H1 (cell line): ENCODE measurements around the gene RGS9. TPM values are rescaled to one million over a fixed set of nuclear protein-coding genes. Genes with fewer than 3 reads are reported as not detected.

Experiments
- CTCF ChIA-PET: fragments of 300-600 bp; sonication (Branson Sonifier 250); formaldehyde crosslinking; loops from one replicate; lab custom pipeline; 2021; ENCODE audit not compliant: partially characterized antibody; lab: Charles Lee
- POLR2A ChIA-PET: fragments of 300-600 bp; sonication (Branson Sonifier 250); formaldehyde crosslinking; loops from one replicate; lab custom pipeline; 2021; ENCODE audit warnings: inconsistent platforms; ENCODE audit not compliant: partially characterized antibody; lab: Charles Lee
- DNase-seq, 2 experiments: peaks; one replicate each; pipeline versions ENCODE4 v3.0.0 to v3.0.0-alpha.2; 2010 to 2022; ENCODE audit warnings: low spot score in 2 of 2, low read depth in 1 of 2, mixed read lengths in 1 of 2
- FAIRE-seq: peaks from 2 replicates; lab custom pipeline; 2011; peaks lifted over from hg19 to GRCh38; lab: Jason Lieb, UNC
- H2AFZ ChIP-seq: 2 replicates; pipeline ENCODE4 v1.8.1; 2012; ENCODE audit warnings: low read length, inconsistent platforms
- H2AK5ac ChIP-seq: 2 replicates; pipeline ENCODE4 v1.6.1; 2013; ENCODE audit warnings: low read depth, low read length
- H2BK120ac ChIP-seq: replicated peaks from 2 replicates; pipeline ENCODE3; 2013; ENCODE audit warnings: low read depth, low read length, inconsistent platforms
- H2BK12ac ChIP-seq: 2 replicates; pipeline ENCODE4 v1.6.1; 2013; ENCODE audit warnings: low read depth, low read length
- H2BK15ac ChIP-seq: 2 replicates; pipeline ENCODE4 v1.6.1; 2013; ENCODE audit warnings: low read length
- H2BK20ac ChIP-seq: 2 replicates; pipeline ENCODE4 v1.6.1; 2013; ENCODE audit warnings: low read length
- H2BK5ac ChIP-seq: 2 replicates; pipeline ENCODE4 v1.6.1; 2013; ENCODE audit warnings: low read depth, low read length
- H3K14ac ChIP-seq: 2 replicates; pipeline ENCODE4 v1.6.1; 2013; ENCODE audit warnings: inconsistent platforms; ENCODE audit not compliant: insufficient read length
- H3K18ac ChIP-seq: 2 replicates; pipeline ENCODE4 v1.6.1; 2013; ENCODE audit warnings: low read length; ENCODE audit errors: extremely low read depth
- H3K23ac ChIP-seq: 2 replicates; pipeline ENCODE4 v1.6.1; 2013; ENCODE audit warnings: inconsistent platforms; ENCODE audit not compliant: insufficient read length
- H3K23me2 ChIP-seq: 2 replicates; pipeline ENCODE4 v1.6.1; 2013; ENCODE audit warnings: low read depth, low read length
- H3K27ac ChIP-seq: 2 replicates; pipeline ENCODE4 v1.6.1; 2011; ENCODE audit warnings: low read depth, low read length, inconsistent platforms
- H3K27me3 ChIP-seq, 4 experiments: replicated peaks in 1 of 4; 1 replicate in 1 of 4; 2 replicates in 3 of 4; pipeline versions ENCODE4 v1.6.1 to v1.8.1; 2011 to 2013; ENCODE audit warnings: low read length in 3 of 4, mild to moderate bottlenecking in 3 of 4, inconsistent platforms in 2 of 4, mixed read lengths in 2 of 4, moderate library complexity in 1 of 4; ENCODE audit not compliant: control insufficient read depth in 3 of 4, insufficient read depth in 3 of 4; ENCODE audit errors: extremely low read depth in 1 of 4
- H3K36me3 ChIP-seq, 4 experiments: 2 replicates each; pipeline versions ENCODE4 v1.6.1 to v1.8.1; 2011 to 2013; ENCODE audit warnings: mild to moderate bottlenecking in 4 of 4, low read length in 3 of 4, moderate library complexity in 2 of 4, control low read depth in 1 of 4, inconsistent platforms in 1 of 4; ENCODE audit not compliant: insufficient read depth in 4 of 4, control insufficient read depth in 2 of 4
- H3K4ac ChIP-seq: replicated peaks from 2 replicates; pipeline ENCODE3; 2013; ENCODE audit warnings: low read length, low read depth, mixed read lengths, inconsistent platforms; ENCODE audit not compliant: insufficient read length
- H3K4me1 ChIP-seq, 4 experiments: replicated peaks in 1 of 4; 1 replicate in 1 of 4; 2 replicates in 3 of 4; pipeline versions ENCODE4 v1.6.1 to v1.8.1; 2011 to 2013; ENCODE audit warnings: low read length in 3 of 4, inconsistent platforms in 2 of 4, mixed read lengths in 1 of 4; ENCODE audit not compliant: insufficient read depth in 4 of 4, control insufficient read depth in 3 of 4
- H3K4me2 ChIP-seq, 2 experiments: 2 replicates each; pipeline versions ENCODE4 v1.6.1 to v1.8.1; 2011 to 2013; ENCODE audit warnings: low read depth in 2 of 2, low read length in 2 of 2, control low read depth in 1 of 2, inconsistent platforms in 1 of 2, mild to moderate bottlenecking in 1 of 2; ENCODE audit not compliant: insufficient read depth in 1 of 2
- H3K4me3 ChIP-seq, 4 experiments: fragments of 200-600, 300-600 bp in 1 of 4; sonication (generic), shearing (Covaris generic), sonication (Bioruptor Twin) in 1 of 4; 2 replicates each; pipeline versions ENCODE4 v1.5.1 to v1.8.1; 2011 to 2016; ENCODE audit warnings: low read length in 4 of 4, low read depth in 3 of 4, control low read depth in 2 of 4, inconsistent platforms in 2 of 4, mild to moderate bottlenecking in 2 of 4, mixed read lengths in 1 of 4, moderate library complexity in 1 of 4; ENCODE audit not compliant: insufficient read depth in 2 of 4; ENCODE audit errors: extremely low read depth in 1 of 4
- H3K56ac ChIP-seq: replicated peaks from 2 replicates; pipeline ENCODE3; 2013; ENCODE audit warnings: low read depth, mild to moderate bottlenecking, mixed read lengths, low read length, inconsistent platforms; ENCODE audit not compliant: insufficient read length
- H3K79me1 ChIP-seq: 2 replicates; pipeline ENCODE4 v1.6.1; 2013; ENCODE audit warnings: low read depth, low read length, control low read depth
- H3K79me2 ChIP-seq, 2 experiments: 2 replicates each; pipeline versions ENCODE4 v1.6.1 to v1.8.1; 2012 to 2013; ENCODE audit warnings: low read length in 2 of 2, mild to moderate bottlenecking in 2 of 2, inconsistent platforms in 1 of 2; ENCODE audit not compliant: insufficient read depth in 2 of 2, control insufficient read depth in 1 of 2
- H3K9ac ChIP-seq, 4 experiments: replicated peaks in 1 of 4; 1 replicate in 1 of 4; 2 replicates in 3 of 4; pipeline versions ENCODE4 v1.6.1 to v1.8.1; 2011 to 2013; ENCODE audit warnings: low read depth in 3 of 4, low read length in 3 of 4, control low read depth in 2 of 4, mild to moderate bottlenecking in 2 of 4, moderate library complexity in 2 of 4, inconsistent platforms in 1 of 4; ENCODE audit errors: extremely low read depth in 1 of 4
- H3K9me3 ChIP-seq, 2 experiments: 2 replicates each; pipeline versions ENCODE4 v1.6.1 to v1.8.1; 2012 to 2013; ENCODE audit warnings: mild to moderate bottlenecking in 2 of 2, moderate library complexity in 2 of 2, control low read depth in 1 of 2, inconsistent platforms in 1 of 2, low read depth in 1 of 2, low read length in 1 of 2, mixed read lengths in 1 of 2; ENCODE audit not compliant: insufficient read depth in 2 of 2
- H4K20me1 ChIP-seq, 2 experiments: replicated peaks in 1 of 2; 2 replicates each; pipeline versions ENCODE3 to v1.8.1; 2011 to 2013; ENCODE audit warnings: inconsistent platforms in 2 of 2, low read length in 2 of 2, mild to moderate bottlenecking in 1 of 2; ENCODE audit not compliant: insufficient read depth in 2 of 2, control insufficient read depth in 1 of 2
- H4K5ac ChIP-seq: 2 replicates; pipeline ENCODE4 v1.6.1; 2013; ENCODE audit warnings: low read length, low read depth, mixed read lengths, inconsistent platforms; ENCODE audit not compliant: insufficient read length
- H4K8ac ChIP-seq: 2 replicates; pipeline ENCODE4 v1.8.0; 2013; ENCODE audit warnings: mild to moderate bottlenecking, moderate library complexity, low read length, inconsistent platforms; ENCODE audit not compliant: insufficient read depth; ENCODE audit errors: extremely low read depth
- H4K91ac ChIP-seq: replicated peaks from 2 replicates; pipeline ENCODE3; 2013; ENCODE audit warnings: low read length, mixed read lengths, inconsistent platforms; ENCODE audit not compliant: insufficient read length
- ATF2 ChIP-seq: IDR thresholded peaks from 2 replicates; pipeline ENCODE4 v1.6.1; 2012; ENCODE audit warnings: low read length, inconsistent platforms
- FOSL1 ChIP-seq: IDR thresholded peaks from 2 replicates; pipeline ENCODE4 v1.6.1; 2011; ENCODE audit warnings: mild to moderate bottlenecking, low read depth, low read length, moderate library complexity; ENCODE audit not compliant: insufficient read depth
- JUN ChIP-seq: IDR thresholded peaks from 2 replicates; pipeline ENCODE4 v1.6.1; 2011; ENCODE audit warnings: low read depth, mild to moderate bottlenecking, improper control_type of control experiment, low read length
- KDM1A ChIP-seq: fragments of 200-600, 300-600 bp; sonication (generic); IDR thresholded peaks from 2 replicates; pipeline ENCODE4 v1.7.1; 2016; ENCODE audit warnings: mild to moderate bottlenecking, low read length, borderline replicate concordance
- MAX ChIP-seq: IDR thresholded peaks from 2 replicates; pipeline ENCODE4 v1.6.1; 2012; ENCODE audit warnings: inconsistent platforms
- NRF1 ChIP-seq: IDR thresholded peaks from 2 replicates; pipeline ENCODE4 v1.6.1; 2011; ENCODE audit warnings: mild to moderate bottlenecking, low read depth, low read length, improper control_type of control experiment
- PHF8 ChIP-seq: fragments of 200-600 bp; sonication (generic); conservative IDR thresholded peaks from 2 replicates; pipeline ENCODE4 v1.7.1; 2012; ENCODE audit warnings: low read depth, mild to moderate bottlenecking, inconsistent platforms, low read length, moderate library complexity
- TAF1 ChIP-seq: IDR thresholded peaks from 2 replicates; pipeline ENCODE4 v1.6.1; 2011; ENCODE audit warnings: mild to moderate bottlenecking, low read depth, low read length
- YY1 ChIP-seq: IDR thresholded peaks from 2 replicates; pipeline ENCODE4 v1.6.1; 2011; ENCODE audit warnings: low read depth, mild to moderate bottlenecking, low read length
- WGBS, 2 experiments: shearing (Covaris generic) in 1 of 2; methylation state at CpG; one replicate each; pipeline versions ENCODE4 v1.1.6 to v1.1.7; 2013 to 2015; ENCODE audit warnings: low lambda C conversion rate in 2 of 2, mixed read lengths in 2 of 2, inconsistent platforms in 1 of 2, low coverage in 1 of 2, missing lambda C conversion rate in 1 of 2; ENCODE audit not compliant: insufficient replicate concordance in 2 of 2, insufficient coverage in 1 of 2, insufficient read length in 1 of 2; ENCODE audit errors: extremely low coverage in 1 of 2, missing lambda C conversion rate in 1 of 2; 5-methylcytosine and 5-hydroxymethylcytosine counted together
- polyA plus RNA-seq, 7 experiments: library from polyadenylated mRNA; depleted of rRNA in 3 of 7; stranded (reverse) in 5 of 7; unstranded in 2 of 7; fragments of >200 nt in 5 of 7; fragments of 200-250 nt in 2 of 7; gene quantifications; 1 replicate in 5 of 7; 2 replicates in 1 of 7; 4 replicates in 1 of 7; pipeline versions ENCODE4 v1.2.1 to v1.2.3, GENCODE V29; 2011 to 2013; ENCODE audit warnings: missing spikeins in 2 of 7, mixed read lengths in 2 of 7
- total RNA-seq: library from RNA; stranded (reverse); fragmentation: NEBNext Ultra II Directional; extraction: Animal tissue kit (Norgen Biotek cat#: 25700); gene quantifications from 2 replicates; pipeline ENCODE4 v1.2.1, GENCODE V29; 2021
- TF ChIP-seq, protein P1 (sequence below): IDR thresholded peaks from 2 replicates; pipeline ENCODE4 v1.6.1; 2012; ENCODE audit warnings: inconsistent platforms

The RGS9 gene
- total and polyA plus RNA-seq, 2 of the 8 experiments (the other 6 are each of a cell fraction or from before 2014, with no cell fraction given) = 8.9 to 20.5 TPM

DNA sequence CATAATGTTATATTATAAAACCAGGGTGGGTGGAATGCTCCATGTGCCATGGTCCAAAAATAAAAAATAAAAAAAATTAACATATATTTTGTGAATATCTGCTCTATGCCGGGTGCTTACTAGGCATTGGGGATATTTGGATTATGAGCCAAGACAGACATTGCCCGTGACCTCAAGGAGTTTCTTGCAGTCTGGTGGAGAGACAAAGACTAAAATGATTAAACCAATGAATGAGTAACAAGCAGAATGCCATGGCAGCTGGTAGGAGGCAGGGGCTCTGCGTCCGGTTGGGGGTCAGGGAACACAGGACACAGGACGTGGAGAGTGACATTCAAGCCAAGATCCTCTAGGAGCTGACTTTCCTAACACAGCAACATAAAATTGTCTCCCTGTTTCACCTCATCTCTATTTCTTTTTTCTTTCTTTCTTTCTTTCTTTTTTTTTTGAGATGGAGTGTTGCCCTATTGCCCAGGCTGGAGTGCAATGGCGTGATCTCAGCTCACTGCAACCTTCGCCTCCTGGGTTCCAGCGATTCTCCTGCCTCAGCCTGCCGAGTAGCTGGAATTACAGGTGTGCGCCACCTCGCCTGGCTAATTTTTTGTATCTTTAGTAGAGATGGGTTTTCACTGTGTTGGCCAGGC lies 35.4 kb downstream of the RGS9 start:
- no peak overlapping the region for H2BK120ac ChIP-seq
- no peak overlapping the region for H2BK15ac ChIP-seq
- no peaks in the 10 kb centered on the region for H3K9me3 ChIP-seq
- no peak overlapping the region for H4K8ac ChIP-seq
- no peak overlapping the region for H2BK5ac ChIP-seq
- H4K20me1 ChIP-seq = no peaks in the 10 kb centered on the region
- H2BK20ac ChIP-seq = no peak overlapping the region
- no peak overlapping the region for H3K9ac ChIP-seq
- H3K79me1 ChIP-seq = no peaks in the 10 kb centered on the region; the same call in 1 of the 2 replicates
- H2AFZ ChIP-seq = no peak overlapping the region
- no peak overlapping the region for H3K23ac ChIP-seq
- FAIRE-seq = no peak
- H3K4me2 ChIP-seq = no peak overlapping the region
- DNase-seq = no peak
- no peak overlapping the region for H3K14ac ChIP-seq
- H3K18ac ChIP-seq = no peak overlapping the region
- no peak overlapping the region for H3K4me3 ChIP-seq
- H2AK5ac ChIP-seq = no peak overlapping the region
- peaks cover 0 to 4% (median 0%) of the 10 kb centered on the region in 4 experiments; a peak in 4 of 7 replicates for H3K4me1 ChIP-seq
- no peak overlapping the region for H4K91ac ChIP-seq
- CTCF ChIA-PET = interaction anchor here (0.9 to 1.7 kb wide), 4 partner anchors 9 to 233 kb away, joined by 3 to 6 read pairs (median 3); no protein-coding TSS in a partner anchor
- POLR2A ChIA-PET = interaction anchor here (1.0 to 1.4 kb wide), 2 partner anchors 10 to 11 kb away, joined by 3 to 9 read pairs; no protein-coding TSS in a partner anchor
- H3K36me3 ChIP-seq = no peaks in the 10 kb centered on the region; a peak in 1 of 8 replicates
- no peaks in the 10 kb centered on the region for H3K79me2 ChIP-seq
- no peak overlapping the region for H4K5ac ChIP-seq
- H3K27me3 ChIP-seq = no peaks in the 10 kb centered on the region
- no peak overlapping the region for H3K4ac ChIP-seq
- H2BK12ac ChIP-seq = no peak overlapping the region
- no peak overlapping the region for H3K27ac ChIP-seq
- no peak overlapping the region for H3K56ac ChIP-seq
- H3K23me2 ChIP-seq = peaks cover 10% of the 10 kb centered on the region; the same call in 1 of the 2 replicates
- 83% methylated on average over 11 of the region's 11 CpGs; no CpG with 5 or more reads in 1 of the 2 experiments for WGBS, 2 experiments
- no peak for TF ChIP-seq YY1
- TF ChIP-seq FOSL1 = no peak
- TF ChIP-seq JUN = no peak
- TF ChIP-seq PHF8 = no peak
- no peak for TF ChIP-seq TAF1
- TF ChIP-seq ATF2 = no peak
- no peak for TF ChIP-seq KDM1A
- TF ChIP-seq, protein P1, sequence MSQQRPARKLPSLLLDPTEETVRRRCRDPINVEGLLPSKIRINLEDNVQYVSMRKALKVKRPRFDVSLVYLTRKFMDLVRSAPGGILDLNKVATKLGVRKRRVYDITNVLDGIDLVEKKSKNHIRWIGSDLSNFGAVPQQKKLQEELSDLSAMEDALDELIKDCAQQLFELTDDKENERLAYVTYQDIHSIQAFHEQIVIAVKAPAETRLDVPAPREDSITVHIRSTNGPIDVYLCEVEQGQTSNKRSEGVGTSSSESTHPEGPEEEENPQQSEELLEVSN = no peak
- TF ChIP-seq NRF1 = no peak
- no peak for TF ChIP-seq MAX
